ENCODE data around the gene MAGEA4. TPM values are rescaled to one million over a fixed set of nuclear protein-coding genes. Genes with fewer than 3 reads are reported as not detected.

Gene MAGEA4
- total and polyA plus RNA-seq, 4 donors = not detected

GRCh38 chrX:151973851-151974335 is 61.2 kb downstream of the MAGEA4 start:
- Histone ChIP-seq H3K4me1 (ENCODE audit: control insufficient read depth in 5 of 5, insufficient read depth in 5 of 5, low read length in 5 of 5) (peaks cover 0 to 8% (median 0%) of the 10 kb centered on the region in 5 donors), H3K9me3 (ENCODE audit: control insufficient read depth in 4 of 4, insufficient read depth in 3 of 4, low read length in 3 of 4) (peaks cover 0 to 9% (median 0%) of the 10 kb centered on the region in 4 donors), H3K9ac (ENCODE audit: insufficient read depth in 1 of 2, low read length in 2 of 2) (no peak overlapping the region), H3K27me3 (ENCODE audit: control insufficient read depth in 3 of 3, insufficient read depth in 3 of 3, low read length in 2 of 3) (no peaks in the 10 kb centered on the region), H3K36me3 (ENCODE audit: control insufficient read depth in 4 of 4, insufficient read depth in 4 of 4, low read length in 4 of 4) (peaks cover 0 to 2% (median 0%) of the 10 kb centered on the region in 4 donors), H3K4me3 (peak overlapping the region; percentile 42), H3K27ac (ENCODE audit: low read depth in 1 of 2, low read length in 1 of 2) (peak overlapping the region; percentile 43 to 84)
- 7 to 36% methylated on average over 19 to 21 of the region's 21 CpGs for whole genome bisulfite sequencing, 2 donors
- TF ChIP-seq CTCF (IDR thresholded peaks at IDR 0.05; ENCODE audit: control extremely low read depth, extremely low read depth) = no peak
- DNase-seq (peak; percentile 13 to 48 (median 32)), ATAC-seq (ENCODE audit: insufficient read depth, low FRiP score) (no peak)

Other genes starting within 250 kb of the MAGEA4 start
- gene PRRG3, start 217.4 kb upstream of the MAGEA4 start, total RNA-seq = 1 to 10 TPM; 2.4 to 5.6 TPM
- gene PRRG3, start 217.4 kb upstream of the MAGEA4 start, polyA plus RNA-seq = under 1 TPM; 0.11 to 0.63 TPM
- under 1 TPM in 1 of 2 donors, not detected in 1; 0.37 TPM for gene FATE1, start 196.9 kb upstream of the MAGEA4 start, total RNA-seq
- 1 to 10 TPM in 1 of 2 donors, under 1 TPM in 1; 0.05 to 1.0 TPM for gene FATE1, start 196.9 kb upstream of the MAGEA4 start, polyA plus RNA-seq
- gene CNGA2, start 178.1 kb upstream of the MAGEA4 start, total RNA-seq = not detected
- not detected for gene CNGA2, start 178.1 kb upstream of the MAGEA4 start, polyA plus RNA-seq
- gene GABRE, start 61.8 kb downstream of the MAGEA4 start, total RNA-seq = 10 to 100 TPM; 18.1 to 44.5 TPM
- gene GABRE, start 61.8 kb downstream of the MAGEA4 start, polyA plus RNA-seq = 10 to 100 TPM in 1 of 2 donors, 1 to 10 TPM in 1; 2.2 to 23.8 TPM
- gene MAGEA10, start 225.7 kb downstream of the MAGEA4 start, total RNA-seq = not detected
- gene MAGEA10, start 225.7 kb downstream of the MAGEA4 start, polyA plus RNA-seq = not detected

Data from lung (tissue), 12 donors.